ENCODE measurements around the gene SLC6A11.

SLC6A11 gene

DNA sequence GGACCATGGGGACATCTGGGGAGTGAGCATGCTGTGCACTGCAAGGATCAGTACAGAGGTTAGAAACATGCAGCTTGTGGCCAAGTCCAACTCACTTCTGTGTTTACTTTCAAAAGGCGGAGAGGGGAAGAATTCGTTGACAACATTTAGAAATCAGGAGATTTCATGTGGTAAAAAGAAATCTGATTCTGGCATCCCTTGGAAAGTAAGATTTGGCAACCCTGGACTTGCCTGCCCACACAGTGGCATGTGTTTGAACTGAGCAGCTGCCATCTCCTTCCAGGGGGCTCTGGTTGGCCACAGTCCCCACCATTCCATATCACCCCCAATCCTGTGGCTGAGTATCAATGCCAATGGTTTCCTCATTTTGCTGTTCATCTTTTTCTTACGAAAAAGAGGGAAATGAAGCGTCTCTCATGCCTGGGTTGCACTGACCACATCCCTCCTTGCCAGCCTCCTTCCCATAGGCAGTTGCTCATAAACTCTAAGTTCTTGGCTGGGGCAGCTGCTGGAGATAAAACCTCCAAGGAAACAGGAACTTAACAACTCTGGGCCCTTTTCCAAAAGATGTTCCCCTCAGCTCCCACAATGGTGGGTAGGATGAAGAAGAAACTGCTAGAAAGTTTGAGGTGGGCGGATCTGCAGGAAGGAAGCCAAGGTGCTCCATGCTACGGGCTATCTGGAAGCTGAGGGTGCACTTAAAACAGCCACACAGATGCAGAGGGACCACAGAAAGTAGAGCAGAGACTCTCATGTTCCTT is 29.2 kb downstream of the SLC6A11 start:
- DNase-seq: no peak

DNA sequence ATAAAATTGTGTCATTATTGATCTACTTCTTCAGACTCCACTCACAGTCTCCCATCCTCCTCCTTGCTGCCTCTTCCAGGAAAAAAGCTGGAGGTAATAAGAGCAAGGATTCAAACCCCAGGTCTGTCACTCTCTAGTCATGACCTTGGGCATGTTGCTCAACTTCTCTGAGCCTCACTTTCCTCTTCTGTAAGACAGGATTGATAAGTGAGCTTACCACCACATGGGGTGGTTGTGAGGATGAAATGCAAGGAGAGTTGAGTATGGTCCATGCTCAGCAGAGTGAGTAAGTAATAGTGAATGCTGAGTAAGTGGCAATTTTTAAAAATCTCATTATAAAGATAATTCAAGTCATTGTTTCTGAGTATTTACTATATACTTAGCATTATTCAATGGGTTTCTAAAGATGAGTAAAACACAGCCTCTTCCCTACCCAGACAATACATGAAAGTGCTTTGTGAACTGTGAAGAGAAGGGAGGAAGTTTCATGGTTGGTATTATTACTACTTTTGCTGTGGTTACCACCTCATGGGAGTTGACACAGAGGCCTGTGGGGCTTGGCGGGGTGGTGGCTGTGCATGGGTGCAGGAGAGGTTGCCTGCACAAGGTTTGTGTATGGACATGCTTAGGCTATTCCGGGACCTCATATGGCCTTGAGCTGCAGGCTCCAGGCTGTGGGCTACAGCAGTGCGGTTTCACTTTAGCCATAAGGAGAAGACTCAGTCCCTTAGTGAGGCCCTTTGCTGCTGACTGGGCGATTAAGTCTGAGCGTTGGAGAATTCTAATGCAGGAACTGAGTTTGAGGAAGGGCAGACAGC is 30.0 kb downstream of the SLC6A11 start:
- DNase-seq: no peak

DNA sequence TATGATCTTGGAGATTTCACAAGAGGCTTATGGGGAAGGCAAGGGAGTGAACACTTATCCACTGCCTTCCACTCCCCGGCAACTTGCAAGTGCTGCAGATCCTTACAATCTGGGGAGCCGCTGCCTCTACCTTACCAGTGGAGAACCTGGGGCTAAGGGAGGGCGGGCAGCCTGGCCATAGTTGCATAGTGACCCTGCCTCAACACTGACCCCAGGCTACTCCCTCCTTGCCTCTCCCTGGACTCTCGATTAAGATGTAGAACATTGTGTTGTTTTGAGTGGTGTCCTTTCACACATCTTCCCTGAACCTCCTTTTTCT is 30.6 kb downstream of the SLC6A11 start:
- DNase-seq: no peak

DNA sequence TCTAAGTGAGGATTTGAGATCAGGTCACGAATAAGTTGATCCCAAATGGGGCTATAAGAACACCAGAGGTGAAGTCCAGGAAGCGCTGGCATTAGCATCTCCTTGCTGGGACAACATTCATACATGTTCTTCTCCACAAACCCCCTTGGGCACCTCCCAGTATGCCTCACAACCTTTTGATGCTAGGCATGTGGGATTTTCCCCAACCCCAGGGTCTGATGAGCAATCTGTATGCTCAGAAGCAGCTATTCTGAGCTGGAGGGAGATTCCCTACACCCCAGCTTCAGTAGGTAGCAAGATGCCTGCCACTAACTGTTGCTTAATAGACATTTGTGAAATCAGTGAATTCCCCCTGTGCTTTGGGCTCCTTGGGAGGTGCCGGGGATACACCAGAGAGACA is 32.2 kb downstream of the SLC6A11 start:
- no peak for DNase-seq

DNA sequence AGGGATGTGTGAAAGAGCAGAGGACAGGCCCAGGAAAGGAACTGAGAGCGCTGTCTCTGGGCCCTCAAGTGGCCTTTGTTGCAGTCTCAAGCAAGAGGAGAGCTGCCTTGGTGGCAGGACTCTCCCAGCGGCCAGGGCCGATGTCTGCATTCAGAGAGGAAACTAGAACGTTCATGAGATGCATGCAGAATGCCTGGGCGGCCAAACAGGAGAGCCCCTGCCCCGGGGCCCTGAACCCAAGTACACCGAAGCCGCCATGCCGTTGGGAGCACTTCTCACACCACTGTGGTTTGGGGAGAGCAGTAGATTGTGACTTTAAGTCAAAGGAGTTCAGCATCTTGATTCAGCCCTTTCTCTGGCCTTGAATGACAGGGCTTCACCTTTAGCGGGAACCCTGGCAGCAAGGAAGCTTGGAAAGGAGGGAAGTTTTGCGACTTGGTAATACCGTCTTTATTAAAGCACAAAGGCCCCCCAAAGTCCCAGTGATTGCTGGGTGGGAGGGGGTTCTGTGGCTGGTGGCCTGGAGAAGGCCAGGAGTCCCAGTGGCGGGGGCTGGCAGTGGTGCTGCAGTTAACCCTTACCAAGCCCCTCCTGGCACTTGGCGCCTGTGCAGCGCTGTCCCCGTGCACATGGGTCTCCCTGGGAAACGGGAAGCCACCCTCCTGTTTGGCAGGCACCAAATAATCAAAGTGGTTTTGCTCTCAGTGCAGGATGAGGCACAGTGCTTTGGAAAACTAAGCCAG is 36.2 kb downstream of the SLC6A11 start:
- DNase-seq: no peak

DNA sequence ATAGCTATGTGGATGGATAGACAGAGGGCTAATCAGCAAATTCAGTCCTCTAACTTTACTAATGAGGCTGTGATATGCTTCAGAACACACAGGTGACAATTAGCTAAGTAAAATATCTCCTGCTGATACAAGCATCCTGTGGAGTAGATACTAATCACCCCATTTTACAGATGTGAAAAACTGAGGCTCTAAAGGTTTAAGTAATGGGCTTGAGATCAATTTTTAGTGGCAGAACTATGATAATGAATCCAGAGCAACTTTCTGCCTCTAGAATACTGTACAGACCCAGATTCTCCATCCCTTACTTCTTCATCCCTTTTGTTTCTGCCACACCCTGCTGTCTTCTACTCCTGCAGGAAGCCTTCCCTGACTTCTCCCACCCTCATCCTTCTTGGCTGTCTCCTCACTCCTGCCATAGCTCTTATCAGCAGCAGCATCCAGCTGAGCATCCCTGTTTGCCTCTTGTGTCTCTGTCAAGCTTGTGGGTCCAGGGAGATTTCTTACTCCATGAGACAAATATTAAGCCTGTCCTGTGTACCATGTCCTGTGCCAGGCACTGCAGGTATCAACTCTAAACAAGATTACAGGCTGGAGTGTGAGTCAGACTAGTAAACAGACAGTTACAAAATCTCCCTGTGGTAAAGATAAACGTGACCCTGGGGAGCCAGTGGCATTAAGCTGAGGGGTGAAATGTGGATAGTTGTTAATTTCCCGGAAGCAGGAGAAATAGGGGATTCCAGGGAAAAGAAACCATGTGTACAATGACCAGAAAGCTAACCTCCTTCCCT is 39.2 kb downstream of the SLC6A11 start:
- DNase-seq: no peak

GRCh38 chr3:10855871-10856662 is 40.0 kb downstream of the SLC6A11 start:
- DNase-seq: no peak

DNA sequence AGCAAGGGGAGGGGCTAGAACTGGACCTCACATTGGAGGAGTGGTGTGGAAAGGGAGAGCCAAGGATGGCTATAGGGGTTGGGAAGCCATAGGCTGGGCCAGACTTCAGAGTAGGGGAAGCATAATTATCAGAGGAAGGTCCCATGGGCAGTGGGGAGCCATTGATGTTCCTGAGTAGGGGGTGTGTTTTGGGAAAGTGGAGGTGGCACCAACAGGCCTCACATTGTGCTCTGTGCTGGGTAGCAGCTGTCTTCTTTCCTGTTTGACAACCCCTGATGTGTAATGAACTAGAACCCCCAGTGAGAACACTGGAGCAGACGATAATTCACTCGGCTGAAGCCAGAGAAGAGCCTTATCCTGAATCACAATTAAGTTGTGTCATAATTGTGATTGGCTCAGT is 41.2 kb downstream of the SLC6A11 start:
- no peak for DNase-seq

- no peak for DNase-seq
Measured at GRCh38 chr3:10858091-10858490, 42.1 kb downstream of the SLC6A11 start.

- DNase-seq: no peak
Measured at GRCh38 chr3:10867384-10867783, 51.4 kb downstream of the SLC6A11 start.

GRCh38 chr3:10869460-10869859 is 53.4 kb downstream of the SLC6A11 start:
- no peak for DNase-seq

GRCh38 chr3:10870296-10870695 is 54.3 kb downstream of the SLC6A11 start:
- DNase-seq: no peak

GRCh38 chr3:10873415-10873814 is 57.4 kb downstream of the SLC6A11 start:
- no peak for DNase-seq

GRCh38 chr3:10875914-10876313 is 59.9 kb downstream of the SLC6A11 start:
- no peak for DNase-seq

DNA sequence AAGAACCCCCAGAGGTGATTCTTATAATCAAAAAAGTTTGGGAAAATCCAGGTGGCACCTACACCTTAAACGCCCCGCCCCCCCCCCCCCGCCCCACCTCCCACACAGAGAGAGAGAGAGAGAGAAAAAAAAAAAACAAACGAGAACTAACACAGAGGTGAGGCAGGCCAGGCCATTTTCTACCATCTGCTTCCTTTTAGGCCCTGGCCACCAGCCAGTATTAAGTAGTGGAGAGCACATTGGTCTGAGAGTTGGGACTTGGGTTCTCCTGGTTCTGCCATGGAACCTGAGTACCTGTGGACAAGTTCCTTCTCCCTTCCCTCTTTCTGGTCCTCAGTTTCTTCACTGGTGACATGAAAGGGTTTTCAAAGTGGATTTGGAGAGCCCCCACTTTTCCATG is 60.6 kb downstream of the SLC6A11 start:
- no peak for DNase-seq

GRCh38 chr3:10882851-10883250 is 66.8 kb downstream of the SLC6A11 start:
- DNase-seq: no peak

DNA sequence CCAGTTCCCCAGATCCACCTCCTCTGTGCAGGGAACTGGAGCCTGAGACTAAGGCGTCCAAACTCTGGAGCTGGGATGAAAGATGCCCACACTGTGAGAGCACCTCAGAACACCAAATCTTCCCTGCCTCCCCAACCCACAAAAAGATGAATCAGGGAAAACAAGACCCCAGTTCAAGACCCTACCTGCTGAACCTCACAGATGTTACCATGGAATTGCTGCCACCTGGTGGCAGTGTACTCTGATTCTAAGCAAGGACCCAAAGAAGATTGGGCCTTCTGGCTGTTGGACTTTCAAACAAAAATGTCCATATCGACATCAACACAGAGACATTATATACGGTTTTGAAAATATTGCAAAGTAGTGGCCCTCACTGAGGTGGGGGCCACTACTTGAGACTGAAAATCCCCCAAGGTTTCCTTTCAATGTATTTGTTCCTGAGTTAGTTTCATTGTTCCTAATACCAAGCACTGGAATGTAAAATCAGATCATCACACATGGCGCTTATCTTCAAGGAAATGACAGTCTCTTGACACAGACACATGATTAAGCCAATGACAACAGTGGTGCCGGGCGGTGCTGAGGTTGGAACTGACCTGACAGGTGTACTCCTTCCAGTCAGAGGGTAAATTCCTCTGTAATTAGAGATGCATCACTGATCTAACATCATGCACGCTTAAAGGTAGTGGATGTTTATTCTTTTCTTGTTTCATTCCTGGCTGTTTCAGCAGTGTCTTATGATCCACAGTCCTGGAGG is 67.6 kb downstream of the SLC6A11 start:
- no peak for DNase-seq

GRCh38 chr3:10887015-10887414 is 71.0 kb downstream of the SLC6A11 start:
- no peak for DNase-seq

GRCh38 chr3:10888518-10889090 is 72.6 kb downstream of the SLC6A11 start:
- DNase-seq: no peak

DNA sequence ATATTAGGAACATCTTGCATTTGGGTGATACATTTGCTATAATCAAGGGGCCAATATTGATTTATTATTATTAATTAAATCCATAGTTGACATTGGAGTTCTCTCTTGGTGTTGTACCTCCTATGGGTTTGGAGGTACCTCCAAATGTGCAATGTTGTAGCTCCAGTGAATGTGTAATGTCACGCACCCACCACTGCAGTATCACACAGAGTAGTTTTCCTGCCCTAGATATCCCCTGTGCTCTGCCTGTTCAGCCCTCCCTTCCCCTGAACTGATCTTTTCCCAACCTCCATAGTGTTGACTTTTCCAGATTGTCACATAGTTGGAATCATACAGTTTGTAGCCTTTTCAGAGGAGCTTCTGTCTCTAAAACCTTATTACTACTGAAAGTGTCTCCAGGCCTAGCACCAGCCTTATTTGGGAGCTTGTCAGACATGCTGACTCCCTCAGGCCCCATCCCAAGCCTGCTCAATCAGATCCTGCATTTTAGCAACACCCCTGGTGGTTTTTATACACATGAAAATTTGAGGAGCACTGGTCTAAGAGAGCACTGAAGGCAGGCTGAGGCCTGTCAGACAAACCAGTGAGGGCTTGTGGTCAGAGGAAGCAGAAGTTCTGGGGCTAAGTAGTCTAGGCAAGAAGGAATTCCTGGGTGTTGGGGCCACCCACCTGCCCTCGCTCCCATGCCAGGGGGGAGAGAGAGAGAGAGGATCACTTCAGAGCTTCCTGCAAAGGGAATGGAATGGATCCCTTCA is 73.4 kb downstream of the SLC6A11 start:
- no peak for DNase-seq

Measured in NCI-H1417 treated with DMSO at 0.1 percent for 48 hours (cell line).